HG02970 (cell line): ENCODE measurements around the gene IL16.

Experiments used
- ATAC-seq: cut with Tn5 transposase; IDR thresholded peaks from one replicate; pipeline ENCODE4 v1.9.1; 2021; ENCODE audit warnings: mild to moderate bottlenecking, moderate library complexity, moderate number of reproducible peaks; ENCODE audit not compliant: unreplicated experiment, low FRiP score

IL16 gene

GRCh38 chr15:81286621-81287121 is 90.0 kb downstream of the IL16 start:
- ATAC-seq, result no peak

DNA sequence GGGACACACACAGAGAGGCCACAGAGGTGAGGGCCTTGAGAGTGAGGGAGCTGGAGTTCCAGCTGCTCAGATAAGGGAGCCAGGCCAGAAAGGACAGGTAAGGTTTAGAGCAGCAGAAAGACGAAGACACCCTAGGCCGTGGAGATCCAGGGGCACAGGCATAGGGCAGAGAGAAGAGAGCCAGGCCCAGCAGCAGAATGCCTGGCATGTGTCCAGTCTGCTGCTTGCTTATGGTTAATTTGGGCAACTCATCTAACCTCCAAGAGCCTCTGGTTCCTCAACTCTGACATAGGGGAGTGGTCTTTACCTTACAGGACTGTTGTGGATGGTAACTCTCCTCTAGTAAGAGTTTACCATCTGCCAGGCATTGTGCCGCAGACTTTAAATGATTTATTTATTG is 91.4 kb downstream of the IL16 start:
- no peak for ATAC-seq

GRCh38 chr15:81288616-81289015 is 91.9 kb downstream of the IL16 start:
- no peak for ATAC-seq

GRCh38 chr15:81289910-81290309 is 93.2 kb downstream of the IL16 start:
- ATAC-seq, result no peak

DNA sequence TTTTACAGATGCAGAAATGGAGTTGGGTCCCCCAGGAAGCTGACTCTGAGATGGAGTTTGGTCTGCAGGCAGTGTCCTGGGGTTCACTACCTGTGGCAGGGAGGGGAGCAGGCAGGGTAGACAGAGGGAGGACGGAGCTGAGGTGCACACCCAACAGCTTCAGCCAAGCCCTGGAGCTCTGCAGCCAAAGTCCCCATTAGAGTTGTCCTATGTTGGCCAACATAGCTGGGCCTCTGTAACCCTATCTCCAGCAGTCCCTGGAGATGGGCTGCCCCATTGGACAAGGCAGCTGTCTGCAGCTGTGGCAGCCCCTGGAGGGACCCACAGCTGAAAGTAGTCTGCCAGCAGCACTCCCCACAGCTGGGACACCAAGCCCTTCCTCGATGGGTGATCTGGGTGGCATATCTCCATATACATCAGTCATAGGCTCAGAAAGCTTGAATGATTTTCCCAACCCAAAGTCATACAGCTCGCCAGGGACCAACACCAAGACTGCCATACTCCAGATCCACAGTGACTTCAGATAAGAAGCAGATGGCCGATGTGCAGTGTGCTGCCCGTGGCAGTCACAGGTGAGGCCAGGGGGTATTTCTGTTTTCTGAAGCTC is 95.3 kb downstream of the IL16 start:
- no peak for ATAC-seq

GRCh38 chr15:81292523-81293001 is 95.9 kb downstream of the IL16 start:
- ATAC-seq, result no peak

DNA sequence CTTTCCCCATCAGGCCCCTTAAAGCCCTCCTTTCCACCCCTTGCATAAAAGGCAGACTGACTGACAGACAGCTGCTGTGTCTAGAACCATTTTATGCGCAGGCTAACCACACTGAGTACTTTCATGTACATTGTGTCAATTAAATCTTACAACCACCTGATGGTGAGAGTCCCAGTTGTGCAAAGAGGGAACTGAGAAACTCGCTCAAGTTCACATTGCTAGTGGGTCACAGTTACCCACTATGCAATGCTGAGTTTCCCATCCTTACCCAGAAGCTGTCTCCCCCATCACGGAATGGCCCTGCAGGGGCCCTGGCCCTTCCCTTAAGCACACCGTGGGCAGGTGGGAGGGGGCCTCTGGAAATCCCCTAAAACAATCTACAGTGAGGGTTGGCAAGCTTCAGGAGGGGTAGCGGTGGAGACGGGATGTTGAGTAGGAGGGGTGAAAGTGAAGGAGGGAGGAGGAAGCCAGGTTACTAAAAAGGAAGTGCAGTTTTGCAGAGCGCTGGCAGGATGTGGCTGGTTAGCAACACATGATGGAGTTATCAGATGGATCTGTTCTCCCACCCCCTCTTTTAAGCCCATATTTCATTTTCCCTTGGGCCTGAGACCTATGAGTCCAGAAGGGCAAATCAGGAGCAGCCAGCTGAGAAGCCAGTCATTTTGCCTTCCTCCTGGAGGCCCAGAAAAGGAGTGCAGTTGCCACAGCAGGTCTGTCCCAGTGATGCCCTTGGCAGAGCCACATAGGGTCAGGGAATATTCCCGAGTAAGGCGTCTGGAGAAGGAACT is 97.2 kb downstream of the IL16 start:
- ATAC-seq, result peak; percentile 66

DNA sequence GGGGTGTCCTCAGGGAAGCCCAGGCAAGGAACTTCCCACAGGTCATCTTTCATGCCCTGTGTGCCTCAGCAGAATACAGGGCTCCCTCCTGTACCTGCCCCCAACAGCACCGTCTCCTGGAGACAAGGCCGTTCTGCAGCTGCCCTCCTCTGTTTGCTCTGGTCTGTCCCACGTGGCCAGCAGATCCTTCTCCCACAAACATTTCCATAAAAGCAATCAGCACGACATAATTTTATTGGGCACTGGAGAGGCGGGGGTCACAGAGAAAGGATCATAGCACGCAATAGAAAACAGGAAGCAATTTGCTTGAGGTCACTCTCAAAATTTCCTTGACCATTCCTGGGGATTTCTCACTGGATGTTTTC is 97.8 kb downstream of the IL16 start:
- no peak for ATAC-seq

DNA sequence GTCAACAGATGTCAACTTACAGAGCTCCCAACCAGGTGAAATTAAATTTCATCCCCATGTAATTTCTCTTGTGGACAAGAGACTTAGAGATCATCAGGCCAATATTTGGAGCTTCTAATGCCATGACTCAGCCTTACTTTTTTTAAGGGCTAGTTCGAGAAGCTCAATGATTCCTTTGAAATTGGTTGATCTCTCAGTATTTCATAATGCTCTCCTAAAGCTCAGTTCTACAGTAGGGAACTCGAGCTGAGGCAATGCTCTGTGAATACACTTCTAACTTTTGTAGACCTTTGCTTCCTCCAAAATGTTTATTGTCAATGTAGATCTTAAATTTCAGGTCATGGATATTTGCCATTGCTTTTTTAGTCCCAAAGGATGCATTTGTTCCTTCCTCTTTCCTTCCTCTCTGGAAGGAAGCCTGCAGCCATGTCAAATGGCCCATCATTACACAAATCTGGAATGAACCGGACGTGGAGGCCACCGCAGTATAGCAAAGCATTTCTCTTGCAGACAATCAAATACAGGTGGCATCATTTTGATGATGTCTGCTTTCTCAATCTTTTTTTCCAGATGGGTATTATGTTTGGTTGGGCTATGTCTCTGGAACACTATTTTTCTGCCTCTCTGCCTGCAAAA is 98.9 kb downstream of the IL16 start:
- ATAC-seq, result no peak

GRCh38 chr15:81296186-81296585 is 99.5 kb downstream of the IL16 start:
- ATAC-seq, result no peak

DNA sequence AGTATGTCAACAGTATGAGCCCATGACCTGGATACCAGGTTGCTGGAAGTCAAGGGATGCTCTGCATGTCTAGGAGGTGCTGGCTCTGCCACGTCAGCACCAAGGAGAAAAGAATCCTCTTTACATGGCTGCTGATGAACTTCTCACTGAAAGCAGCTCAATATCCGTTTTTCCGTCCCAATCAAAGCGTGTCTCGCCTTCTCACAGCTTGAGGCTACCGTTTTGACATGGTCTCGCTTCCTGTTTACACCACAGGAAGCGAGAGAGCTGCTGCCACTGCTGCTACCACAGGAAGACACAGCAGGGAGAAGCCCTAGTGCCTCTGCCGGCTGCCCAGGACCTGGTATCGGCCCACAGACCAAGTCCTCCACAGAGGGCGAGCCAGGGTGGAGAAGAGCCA is 100.0 kb downstream of the IL16 start:
- peak; percentile 39 for ATAC-seq

- no peak for ATAC-seq
Measured at GRCh38 chr15:81297147-81297572, 100.5 kb downstream of the IL16 start.

- no peak for ATAC-seq
Measured at GRCh38 chr15:81297603-81298575, 101.2 kb downstream of the IL16 start.

GRCh38 chr15:81298611-81299010 is 101.9 kb downstream of the IL16 start:
- ATAC-seq, result no peak

DNA sequence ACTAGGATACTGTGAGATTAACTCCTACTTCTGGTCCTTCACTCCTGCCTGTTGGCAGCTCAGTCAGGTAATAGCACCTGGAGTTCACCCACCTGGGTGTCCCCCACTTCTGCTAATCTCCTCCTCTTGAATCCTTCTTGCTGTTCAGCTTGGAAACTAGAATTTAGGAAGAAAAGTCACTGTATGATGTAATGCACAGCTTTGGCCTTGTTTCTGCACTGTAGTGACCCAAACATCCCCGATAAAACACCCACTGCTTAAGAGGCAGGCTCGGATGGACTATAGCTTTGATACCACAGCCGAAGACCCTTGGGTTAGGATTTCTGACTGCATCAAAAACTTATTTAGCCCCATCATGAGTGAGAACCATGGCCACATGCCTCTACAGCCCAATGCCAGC is 102.5 kb downstream of the IL16 start:
- no peak for ATAC-seq

DNA sequence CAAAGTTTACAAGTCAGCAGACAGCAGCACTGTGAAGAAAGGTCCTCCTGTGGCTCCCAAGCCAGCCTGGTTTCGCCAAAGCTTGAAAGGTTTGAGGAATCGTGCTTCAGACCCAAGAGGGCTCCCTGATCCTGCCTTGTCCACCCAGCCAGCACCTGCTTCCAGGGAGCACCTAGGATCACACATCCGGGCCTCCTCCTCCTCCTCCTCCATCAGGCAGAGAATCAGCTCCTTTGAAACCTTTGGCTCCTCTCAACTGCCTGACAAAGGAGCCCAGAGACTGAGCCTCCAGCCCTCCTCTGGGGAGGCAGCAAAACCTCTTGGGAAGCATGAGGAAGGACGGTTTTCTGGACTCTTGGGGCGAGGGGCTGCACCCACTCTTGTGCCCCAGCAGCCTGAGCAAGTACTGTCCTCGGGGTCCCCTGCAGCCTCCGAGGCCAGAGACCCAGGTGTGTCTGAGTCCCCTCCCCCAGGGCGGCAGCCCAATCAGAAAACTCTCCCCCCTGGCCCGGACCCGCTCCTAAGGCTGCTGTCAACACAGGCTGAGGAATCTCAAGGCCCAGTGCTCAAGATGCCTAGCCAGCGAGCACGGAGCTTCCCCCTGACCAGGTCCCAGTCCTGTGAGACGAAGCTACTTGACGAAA is 103.1 kb downstream of the IL16 start:
- ATAC-seq, result no peak

GRCh38 chr15:81301385-81301784 is 104.7 kb downstream of the IL16 start:
- ATAC-seq, result no peak

- peak; percentile 78 for ATAC-seq
Measured at GRCh38 chr15:81301815-81302399, 105.2 kb downstream of the IL16 start.

DNA sequence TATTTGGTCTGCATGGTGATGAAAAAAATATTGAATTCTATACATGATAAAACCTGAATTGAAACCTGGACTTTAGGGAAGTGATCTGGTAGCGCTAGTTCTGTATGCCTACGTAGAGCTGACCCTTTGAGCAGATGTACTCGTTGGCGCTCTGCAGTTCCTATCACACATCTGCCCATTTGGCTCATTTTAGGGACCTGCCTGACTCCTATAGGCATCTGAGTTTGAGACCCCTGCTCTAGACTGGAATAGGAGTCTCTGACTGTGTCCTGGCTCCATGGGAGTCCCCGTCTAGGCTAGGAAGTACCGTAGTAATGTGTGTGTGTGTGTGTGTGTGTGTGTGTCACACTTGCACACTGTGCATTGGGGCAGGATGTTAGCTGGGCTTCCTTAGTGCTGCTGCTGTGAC is 106.0 kb downstream of the IL16 start:
- no peak for ATAC-seq
